NAMALWA (cell line): ENCODE data around the gene TSSK1B.
"Not testable (repeated sequence)": the region's sequence is repeated elsewhere in the genome, so short reads cannot be mapped to it uniquely, and the experiment has no call there.

ENCODE experiments used
- DNase-seq: peaks from one replicate; pipeline ENCODE4 v3.0.0-alpha.2; 2015; ENCODE audit warnings: low spot score

The TSSK1B gene

GRCh38 chr5:113434889-113435288 is at the start of gene TSSK1B:
TSS of gene TSSK1B (minus strand) at chr5:113434989. CDS start at chr5:113434839, 150 bp downstream.
- no peak for DNase-seq

- no peak for DNase-seq
Observed at GRCh38 chr5:113480243-113480642, 45.5 kb upstream of the TSSK1B start.

- DNase-seq: no peak
Observed at GRCh38 chr5:113478691-113479090, 43.9 kb upstream of the TSSK1B start.

- no peak for DNase-seq
Observed at GRCh38 chr5:113474100-113474728, 39.4 kb upstream of the TSSK1B start.

- DNase-seq: no peak
Observed at GRCh38 chr5:113463032-113463431, 28.2 kb upstream of the TSSK1B start.

GRCh38 chr5:113457106-113457505 is 22.3 kb upstream of the TSSK1B start:
- DNase-seq: not testable (repeated sequence)

- DNase-seq: no peak
Observed at GRCh38 chr5:113452941-113453340, 18.2 kb upstream of the TSSK1B start.

GRCh38 chr5:113451797-113452196 is 17.0 kb upstream of the TSSK1B start:
- no peak for DNase-seq

GRCh38 chr5:113450929-113451328 is 16.1 kb upstream of the TSSK1B start:
- peak; percentile 6 for DNase-seq

GRCh38 chr5:113450462-113450861 is 15.7 kb upstream of the TSSK1B start:
- no peak for DNase-seq

GRCh38 chr5:113448252-113448651 is 13.5 kb upstream of the TSSK1B start:
- no peak for DNase-seq

- DNase-seq: no peak
Observed at GRCh38 chr5:113447498-113448050, 12.8 kb upstream of the TSSK1B start.

GRCh38 chr5:113446358-113446927 is 11.7 kb upstream of the TSSK1B start:
- no peak for DNase-seq

GRCh38 chr5:113437111-113437510 is 2.3 kb upstream of the TSSK1B start:
- no peak for DNase-seq

- DNase-seq: no peak
Observed at GRCh38 chr5:113435575-113435974, 786 bp upstream of the TSSK1B start.

- no peak for DNase-seq
Observed at GRCh38 chr5:113433862-113434612, 752 bp downstream of the TSSK1B start.

GRCh38 chr5:113433071-113433470 is 1.7 kb downstream of the TSSK1B start:
- DNase-seq: no peak

- DNase-seq: no peak
Observed at GRCh38 chr5:113427871-113428574, 6.8 kb downstream of the TSSK1B start.

GRCh38 chr5:113425909-113426308 is 8.9 kb downstream of the TSSK1B start:
- no peak for DNase-seq

- DNase-seq: no peak
Observed at GRCh38 chr5:113421693-113422092, 13.1 kb downstream of the TSSK1B start.

GRCh38 chr5:113405530-113405929 is 29.3 kb downstream of the TSSK1B start:
- DNase-seq: no peak

GRCh38 chr5:113404269-113404668 is 30.5 kb downstream of the TSSK1B start:
- DNase-seq: no peak
